Thoracic aorta (tissue), 2 donors: ENCODE results near the gene NTNG2. TPM values are rescaled to one million over a fixed set of nuclear protein-coding genes. Genes with fewer than 3 reads are reported as not detected.
A peak's percentile ranks its signal among the peaks of the same experiment; 100 is the strongest.

ENCODE experiments used
- ATAC-seq: fragments of 150-250 bp; one replicate; pipeline ENCODE4 v1.8.0; 2017; ENCODE audit warnings: low read depth; ENCODE audit not compliant: insufficient number of reproducible peaks, low FRiP score
- DNase-seq: peaks from one replicate; pipeline ENCODE4 v3.0.0-alpha.2; 2020; ENCODE audit warnings: low spot score
- H3K27ac ChIP-seq, 2 donors: fragments of 200-600 bp; sonication (generic); 1 replicate in 1 of 2; 2 replicates in 1 of 2; pipeline ENCODE4 v1.5.1; 2016; ENCODE audit warnings: mild to moderate bottlenecking in 2 of 2, moderate library complexity in 2 of 2
- H3K27me3 ChIP-seq: fragments of 200-600 bp; sonication (generic); replicated peaks from 2 replicates; pipeline ENCODE4 v1.6.0; 2016; ENCODE audit warnings: mild to moderate bottlenecking; ENCODE audit not compliant: insufficient read depth
- H3K36me3 ChIP-seq: fragments of 200-600 bp; sonication (generic); one replicate; pipeline ENCODE4 v1.5.1; 2016
- H3K4me1 ChIP-seq, 2 donors: fragments of 200-600 bp; sonication (generic); 1 replicate in 1 of 2; 2 replicates in 1 of 2; pipeline versions ENCODE4 v1.5.1 to v1.6.0; 2016; ENCODE audit warnings: low read depth in 2 of 2, mild to moderate bottlenecking in 1 of 2; ENCODE audit not compliant: control insufficient read depth in 1 of 2
- H3K4me3 ChIP-seq: fragments of 200-600 bp; sonication (generic); 2 replicates; pipeline ENCODE4 v1.5.1; 2016; ENCODE audit warnings: mild to moderate bottlenecking
- H3K9me3 ChIP-seq: fragments of 200-600 bp; sonication (generic); 2 replicates; pipeline ENCODE4 v1.5.1; 2016
- CTCF ChIP-seq: fragments of 200-600 bp; sonication (generic); IDR thresholded peaks from one replicate; pipeline ENCODE4 v1.5.1; 2019; ENCODE audit warnings: antibody characterized with exemption
- total RNA-seq, 2 donors: library from RNA; depleted of rRNA; stranded (reverse); fragments of >200 nt; gene quantifications; one replicate each; pipeline versions ENCODE4 v1.1.0 to v1.2.3, GENCODE V29; 2016

Gene NTNG2
- total RNA-seq, 2 donors from 2014 or later, result 1.2 to 2.0 TPM

- H3K36me3 ChIP-seq, result no peaks in the 10 kb centered on the region
- DNase-seq, result no peak
- no peaks in the 10 kb centered on the region for H3K27me3 ChIP-seq
- ATAC-seq, result no peak
- no peak for TF ChIP-seq CTCF
- H3K4me3 ChIP-seq, result no peak overlapping the region
- peaks cover 0 to 16% of the 10 kb centered on the region in 2 donors for H3K4me1 ChIP-seq
- no peaks in the 10 kb centered on the region for H3K9me3 ChIP-seq
- no peak overlapping the region for H3K27ac ChIP-seq
These were observed 76.4 kb downstream of the NTNG2 start for GRCh38 chr9:132238026-132238972.

GRCh38 chr9:132238992-132239391 lies 77.1 kb downstream of the NTNG2 start:
- Histone ChIP-seq H3K9me3 (no peaks in the 10 kb centered on the region), H3K4me1 (peaks cover 0 to 16% of the 10 kb centered on the region in 2 donors), H3K36me3 (no peaks in the 10 kb centered on the region), H3K27me3 (no peaks in the 10 kb centered on the region), H3K27ac (no peak overlapping the region), H3K4me3 (no peak overlapping the region)
- DNase-seq, result no peak
- ATAC-seq, result no peak
- TF ChIP-seq CTCF, result no peak

- H3K27me3 ChIP-seq, result no peaks in the 10 kb centered on the region
- TF ChIP-seq CTCF, result no peak
- no peak for DNase-seq
These were observed 77.7 kb downstream of the NTNG2 start for GRCh38 chr9:132239518-132239917.

DNA sequence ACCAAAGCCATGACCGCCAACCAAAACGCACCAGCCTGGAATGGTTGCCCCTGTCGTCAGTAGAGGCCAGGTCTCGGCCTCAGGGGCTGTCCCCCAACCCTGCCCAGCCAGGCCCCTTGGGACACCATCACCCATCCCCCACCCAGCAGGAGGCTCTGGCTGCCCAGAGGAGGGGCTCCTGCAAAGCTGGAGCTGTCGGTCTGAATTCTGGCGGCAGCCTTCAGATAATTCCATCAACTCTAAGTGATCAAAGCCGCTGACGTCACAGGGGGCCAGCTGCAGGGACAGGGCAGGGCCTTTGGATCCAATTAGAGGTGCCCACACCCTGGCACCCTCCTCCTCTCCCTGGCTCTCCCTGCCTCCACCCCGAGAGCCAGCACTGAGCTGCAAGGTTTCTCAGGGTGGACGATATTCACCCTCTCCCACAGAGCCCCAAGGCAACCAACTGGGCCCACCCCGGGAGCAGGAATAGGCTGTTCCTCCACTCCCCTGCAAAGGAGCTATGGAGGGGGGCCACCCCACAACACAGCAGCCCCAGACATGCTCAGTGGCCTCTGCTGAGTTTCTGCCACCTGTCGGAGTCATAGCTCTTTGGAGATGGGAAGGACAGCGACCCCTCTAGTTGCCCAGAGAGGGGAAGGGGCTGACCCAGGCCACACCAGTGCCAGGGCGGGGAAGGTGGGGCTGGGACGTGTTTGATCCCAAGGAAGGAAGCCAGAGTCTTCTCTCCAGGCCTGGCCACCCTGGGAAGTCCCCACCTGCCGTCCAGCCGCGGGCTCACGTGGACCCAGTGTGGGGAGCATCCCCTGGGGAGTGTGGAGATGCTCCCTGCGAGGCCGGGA lies 78.4 kb downstream of the NTNG2 start:
- Histone ChIP-seq H3K27me3 (no peaks in the 10 kb centered on the region), H3K4me3 (peak overlapping the region; percentile 84), H3K9me3 (no peaks in the 10 kb centered on the region), H3K27ac (no peak overlapping the region), H3K36me3 (no peaks in the 10 kb centered on the region), H3K4me1 (peaks cover 0 to 20% of the 10 kb centered on the region in 2 donors)
- TF ChIP-seq CTCF, result no peak
- no peak for ATAC-seq
- no peak for DNase-seq

More at GRCh38 chr9:132239518-132239917, 77.7 kb downstream of the NTNG2 start:
- Histone ChIP-seq H3K36me3 (no peaks in the 10 kb centered on the region), H3K9me3 (no peaks in the 10 kb centered on the region), H3K4me1 (peaks cover 0 to 16% of the 10 kb centered on the region in 2 donors), H3K4me3 (no peak overlapping the region), H3K27ac (no peak overlapping the region)
- no peak for ATAC-seq
